Measurements from ENCODE around the gene LCN1.

The LCN1 gene

GRCh38 chr9:135520916-135521607 is at the start of gene LCN1:
Gene LCN1, plus strand, starts transcription at chr9:135521440. Its CDS starts 58 bp downstream, at chr9:135521498.
- no peaks in the 10 kb centered on the region for H3K9me3 ChIP-seq (ENCODE audit: control insufficient read depth, low read length)
- H3K9ac ChIP-seq (ENCODE audit: low read length): no peak within 1 kb of the TSS
- no peak within 1 kb of the TSS for H3K4me3 ChIP-seq (ENCODE audit: low read length)
- H3K27me3 ChIP-seq (ENCODE audit: control insufficient read depth, insufficient read depth, low read length): no peaks in the 10 kb centered on the region
- H3K4me1 ChIP-seq (ENCODE audit: control insufficient read depth, insufficient read depth, low read length): no peaks in the 10 kb centered on the region
- H3K36me3 ChIP-seq (ENCODE audit: control insufficient read depth, insufficient read depth, low read length): no peaks in the 10 kb centered on the region

- H3K27me3 ChIP-seq (ENCODE audit: control insufficient read depth, insufficient read depth, low read length): no peaks in the 10 kb centered on the region
- H3K9ac ChIP-seq (ENCODE audit: low read length): no peak overlapping the region
- no peaks in the 10 kb centered on the region for H3K9me3 ChIP-seq (ENCODE audit: control insufficient read depth, low read length)
- peaks cover 8% of the 10 kb centered on the region for H3K4me1 ChIP-seq (ENCODE audit: control insufficient read depth, insufficient read depth, low read length)
- no peak overlapping the region for H3K4me3 ChIP-seq (ENCODE audit: low read length)
- no peaks in the 10 kb centered on the region for H3K36me3 ChIP-seq (ENCODE audit: control insufficient read depth, insufficient read depth, low read length)
Measured at GRCh38 chr9:135471791-135472640, 49.2 kb upstream of the LCN1 start.

GRCh38 chr9:135473972-135474543 is 47.2 kb upstream of the LCN1 start:
- no peak overlapping the region for H3K4me3 ChIP-seq (ENCODE audit: low read length)
- H3K9me3 ChIP-seq (ENCODE audit: control insufficient read depth, low read length): no peaks in the 10 kb centered on the region
- H3K36me3 ChIP-seq (ENCODE audit: control insufficient read depth, insufficient read depth, low read length): no peaks in the 10 kb centered on the region
- H3K4me1 ChIP-seq (ENCODE audit: control insufficient read depth, insufficient read depth, low read length): peaks cover 6% of the 10 kb centered on the region
- no peak overlapping the region for H3K9ac ChIP-seq (ENCODE audit: low read length)
- no peaks in the 10 kb centered on the region for H3K27me3 ChIP-seq (ENCODE audit: control insufficient read depth, insufficient read depth, low read length)

GRCh38 chr9:135474915-135475314 is 46.3 kb upstream of the LCN1 start:
- no peaks in the 10 kb centered on the region for H3K36me3 ChIP-seq (ENCODE audit: control insufficient read depth, insufficient read depth, low read length)
- H3K27me3 ChIP-seq (ENCODE audit: control insufficient read depth, insufficient read depth, low read length): no peaks in the 10 kb centered on the region
- no peak overlapping the region for H3K9ac ChIP-seq (ENCODE audit: low read length)
- H3K4me3 ChIP-seq (ENCODE audit: low read length): no peak overlapping the region
- H3K9me3 ChIP-seq (ENCODE audit: control insufficient read depth, low read length): no peaks in the 10 kb centered on the region
- peaks cover 3% of the 10 kb centered on the region for H3K4me1 ChIP-seq (ENCODE audit: control insufficient read depth, insufficient read depth, low read length)

GRCh38 chr9:135476561-135477355 is 44.5 kb upstream of the LCN1 start:
- H3K4me3 ChIP-seq (ENCODE audit: low read length): no peak overlapping the region
- no peaks in the 10 kb centered on the region for H3K36me3 ChIP-seq (ENCODE audit: control insufficient read depth, insufficient read depth, low read length)
- no peak overlapping the region for H3K9ac ChIP-seq (ENCODE audit: low read length)
- H3K9me3 ChIP-seq (ENCODE audit: control insufficient read depth, low read length): no peaks in the 10 kb centered on the region
- H3K27me3 ChIP-seq (ENCODE audit: control insufficient read depth, insufficient read depth, low read length): no peaks in the 10 kb centered on the region
- peaks cover 9% of the 10 kb centered on the region for H3K4me1 ChIP-seq (ENCODE audit: control insufficient read depth, insufficient read depth, low read length)

GRCh38 chr9:135478191-135478590 is 43.0 kb upstream of the LCN1 start:
- H3K4me3 ChIP-seq (ENCODE audit: low read length): no peak overlapping the region
- H3K9ac ChIP-seq (ENCODE audit: low read length): no peak overlapping the region
- H3K4me1 ChIP-seq (ENCODE audit: control insufficient read depth, insufficient read depth, low read length): peaks cover 9% of the 10 kb centered on the region
- H3K36me3 ChIP-seq (ENCODE audit: control insufficient read depth, insufficient read depth, low read length): no peaks in the 10 kb centered on the region
- H3K9me3 ChIP-seq (ENCODE audit: control insufficient read depth, low read length): no peaks in the 10 kb centered on the region
- H3K27me3 ChIP-seq (ENCODE audit: control insufficient read depth, insufficient read depth, low read length): no peaks in the 10 kb centered on the region

- Histone ChIP-seq H3K9ac (ENCODE audit: low read length) (no peak overlapping the region), H3K36me3 (ENCODE audit: control insufficient read depth, insufficient read depth, low read length) (no peaks in the 10 kb centered on the region), H3K4me1 (ENCODE audit: control insufficient read depth, insufficient read depth, low read length) (peaks cover 9% of the 10 kb centered on the region), H3K9me3 (ENCODE audit: control insufficient read depth, low read length) (no peaks in the 10 kb centered on the region), H3K27me3 (ENCODE audit: control insufficient read depth, insufficient read depth, low read length) (no peaks in the 10 kb centered on the region), H3K4me3 (ENCODE audit: low read length) (no peak overlapping the region)
Measured at GRCh38 chr9:135478829-135479468, 42.3 kb upstream of the LCN1 start.

- peak within 1 kb of the TSS; percentile 6 for H3K4me3 ChIP-seq (ENCODE audit: low read length)
- no peaks in the 10 kb centered on the region for H3K27me3 ChIP-seq (ENCODE audit: control insufficient read depth, insufficient read depth, low read length)
- peaks cover 9% of the 10 kb centered on the region for H3K4me1 ChIP-seq (ENCODE audit: control insufficient read depth, insufficient read depth, low read length)
- H3K36me3 ChIP-seq (ENCODE audit: control insufficient read depth, insufficient read depth, low read length): no peaks in the 10 kb centered on the region
- H3K9me3 ChIP-seq (ENCODE audit: control insufficient read depth, low read length): no peaks in the 10 kb centered on the region
- H3K9ac ChIP-seq (ENCODE audit: low read length): peak within 1 kb of the TSS; percentile 64
Measured at GRCh38 chr9:135479469-135480052, 41.7 kb upstream of the LCN1 start, which contains the start of gene PPP1R26. Gene PPP1R26, plus strand, starts transcription at chr9:135479782. Its CDS starts 4,729 bp downstream, at chr9:135484511.

GRCh38 chr9:135480071-135480939 is 40.9 kb upstream of the LCN1 start:
- Histone ChIP-seq H3K9me3 (ENCODE audit: control insufficient read depth, low read length) (no peaks in the 10 kb centered on the region), H3K4me1 (ENCODE audit: control insufficient read depth, insufficient read depth, low read length) (peaks cover 9% of the 10 kb centered on the region), H3K9ac (ENCODE audit: low read length) (peak overlapping the region; percentile 64), H3K27me3 (ENCODE audit: control insufficient read depth, insufficient read depth, low read length) (no peaks in the 10 kb centered on the region), H3K36me3 (ENCODE audit: control insufficient read depth, insufficient read depth, low read length) (no peaks in the 10 kb centered on the region), H3K4me3 (ENCODE audit: low read length) (peak overlapping the region; percentile 6)

- H3K4me1 ChIP-seq (ENCODE audit: control insufficient read depth, insufficient read depth, low read length): peaks cover 9% of the 10 kb centered on the region
- H3K4me3 ChIP-seq (ENCODE audit: low read length): peak overlapping the region; percentile 6
- H3K27me3 ChIP-seq (ENCODE audit: control insufficient read depth, insufficient read depth, low read length): no peaks in the 10 kb centered on the region
- H3K9ac ChIP-seq (ENCODE audit: low read length): peak overlapping the region; percentile 64
- no peaks in the 10 kb centered on the region for H3K9me3 ChIP-seq (ENCODE audit: control insufficient read depth, low read length)
- H3K36me3 ChIP-seq (ENCODE audit: control insufficient read depth, insufficient read depth, low read length): no peaks in the 10 kb centered on the region
Measured at GRCh38 chr9:135480940-135481310, 40.3 kb upstream of the LCN1 start.

Data from mucosa of stomach (tissue), 1 donor.